OCI-LY7 (cell line): Measurements from ENCODE around the gene ZNF232. TPM values are rescaled to one million over a fixed set of nuclear protein-coding genes. Genes with fewer than 3 reads are reported as not detected.
A peak's percentile ranks its signal among the peaks of the same experiment; 100 is the strongest.
"Not testable (repeated sequence)": the region's sequence is repeated elsewhere in the genome, so short reads cannot be mapped to it uniquely, and the experiment has no call there.

ENCODE experiments used
- BruUV-seq: library from RNA; stranded (reverse); fragments of 400-500 nt; replicated peaks from 2 replicates; lab custom pipeline; 2021; lab: Mats Ljungman, UMichigan
- CTCF ChIA-PET: fragments of 300-600 bp; sonication (Branson Sonifier 250); formaldehyde crosslinking; loops from one replicate; lab custom pipeline; 2022; ENCODE audit warnings: antibody characterized with exemption; ENCODE audit not compliant: unreplicated experiment; lab: Charles Lee
- POLR2A ChIA-PET: fragments of 300-600 bp; sonication (Branson Sonifier 250); formaldehyde crosslinking; loops from one replicate; lab custom pipeline; 2022; ENCODE audit warnings: antibody characterized with exemption; lab: Charles Lee
- DNase-seq: peaks from one replicate; pipeline ENCODE4 v3.0.0-alpha.2; 2015; ENCODE audit warnings: low spot score
- H2AFZ ChIP-seq: fragments of 200-600 bp; sonication (generic), shearing (Covaris generic); 2 replicates; pipeline ENCODE4 v1.6.1; 2014; ENCODE audit warnings: mild to moderate bottlenecking, antibody characterized with exemption, low read length, moderate library complexity
- H3K27ac ChIP-seq: fragments of 200-600 bp; sonication (generic); 2 replicates; pipeline ENCODE4 v1.5.1; 2014; ENCODE audit warnings: mixed run types, low read depth, mild to moderate bottlenecking, moderate library complexity, low read length, inconsistent platforms; ENCODE audit not compliant: poor library complexity, severe bottlenecking
- H3K36me3 ChIP-seq: fragments of 200-600 bp; sonication (generic); 2 replicates; pipeline ENCODE4 v1.6.1; 2014; ENCODE audit warnings: mild to moderate bottlenecking, antibody characterized with exemption, low read length, moderate library complexity, mixed read lengths; ENCODE audit not compliant: insufficient read depth
- H3K4me1 ChIP-seq: fragments of 200-600 bp; sonication (generic); 2 replicates; pipeline ENCODE4 v1.5.1; 2014; ENCODE audit warnings: mild to moderate bottlenecking, low read length; ENCODE audit not compliant: insufficient read depth, poor library complexity, severe bottlenecking
- H3K4me2 ChIP-seq: fragments of 200-600 bp; sonication (generic); 2 replicates; pipeline ENCODE4 v1.6.1; 2014; ENCODE audit warnings: mild to moderate bottlenecking, low read length
- H3K4me3 ChIP-seq: fragments of 200-600 bp; sonication (generic); 2 replicates; pipeline ENCODE4 v1.5.1; 2014; ENCODE audit warnings: mild to moderate bottlenecking, low read depth, low read length; ENCODE audit not compliant: poor library complexity, severe bottlenecking
- H3K79me2 ChIP-seq: fragments of 200-600 bp; sonication (generic); 2 replicates; pipeline ENCODE4 v1.6.1; 2016; ENCODE audit warnings: low read depth, mild to moderate bottlenecking, low read length, moderate library complexity, mixed read lengths; ENCODE audit not compliant: insufficient read depth
- H3K9me2 ChIP-seq: fragments of 200-600 bp; sonication (generic); 2 replicates; pipeline ENCODE4 v1.6.1; 2016; ENCODE audit warnings: mild to moderate bottlenecking, low read length, mixed read lengths; ENCODE audit not compliant: insufficient read depth
- H3K9me3 ChIP-seq: fragments of 200-600 bp; sonication (generic); 2 replicates; pipeline ENCODE4 v1.6.1; 2014; ENCODE audit warnings: mild to moderate bottlenecking, mixed run types, low read length, mixed read lengths
- H4K20me1 ChIP-seq: fragments of 200-600 bp; sonication (generic); 2 replicates; pipeline ENCODE4 v1.6.1; 2014; ENCODE audit warnings: mild to moderate bottlenecking, antibody characterized with exemption, low read length, moderate library complexity, mixed read lengths; ENCODE audit not compliant: insufficient read depth
- EZH2phosphoT487 ChIP-seq: fragments of 200-600 bp; sonication (generic); IDR thresholded peaks from 2 replicates; pipeline ENCODE4 v1.6.1; 2018; ENCODE audit warnings: low read depth, borderline replicate concordance, mild to moderate bottlenecking, mixed run types, antibody characterized with exemption, low read length, moderate library complexity, mixed read lengths
- intact Hi-C: fragments of 100-400 bp; cut with micrococcal nuclease; formaldehyde crosslinking; loops from one replicate; pipeline ENCODE4 v1.10.0; 2022; ENCODE audit not compliant: unreplicated experiment
- total RNA-seq, 2 experiments: library from RNA; depleted of rRNA in 1 of 2; stranded (reverse); fragments of >200 nt in 1 of 2; shearing (Covaris generic) in 1 of 2; gene quantifications; 2 replicates each; pipeline ENCODE4 v1.2.3, GENCODE V29; 2014 to 2022
- TF ChIP-seq, protein P1 (sequence below): fragments of 200-600 bp; sonication (generic); conservative IDR thresholded peaks from 2 replicates; pipeline ENCODE4 v1.5.1; 2014; ENCODE audit warnings: mild to moderate bottlenecking, antibody characterized with exemption, low read length, moderate library complexity, mixed read lengths

ZNF232 gene
- total RNA-seq, 2 experiments from 2014 or later = 21.3 to 28.3 TPM

DNA sequence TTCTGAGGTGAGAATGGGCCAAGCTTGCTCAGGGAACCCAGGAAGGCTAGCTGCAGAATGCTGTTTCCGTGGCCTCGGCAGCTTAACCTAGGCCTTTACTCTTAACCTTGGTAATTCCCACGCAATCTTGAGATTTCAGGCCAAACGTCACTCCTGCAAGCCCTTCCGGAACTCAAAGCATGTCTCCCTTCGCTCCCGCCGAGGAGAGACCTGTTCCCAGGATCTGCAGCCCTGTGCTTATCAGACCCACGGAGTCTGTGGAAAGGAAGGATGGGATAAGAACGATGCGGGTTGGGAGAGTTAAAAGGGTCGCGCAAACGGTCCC, 33.9 kb downstream of the ZNF232 start:
- TF ChIP-seq, protein P1, sequence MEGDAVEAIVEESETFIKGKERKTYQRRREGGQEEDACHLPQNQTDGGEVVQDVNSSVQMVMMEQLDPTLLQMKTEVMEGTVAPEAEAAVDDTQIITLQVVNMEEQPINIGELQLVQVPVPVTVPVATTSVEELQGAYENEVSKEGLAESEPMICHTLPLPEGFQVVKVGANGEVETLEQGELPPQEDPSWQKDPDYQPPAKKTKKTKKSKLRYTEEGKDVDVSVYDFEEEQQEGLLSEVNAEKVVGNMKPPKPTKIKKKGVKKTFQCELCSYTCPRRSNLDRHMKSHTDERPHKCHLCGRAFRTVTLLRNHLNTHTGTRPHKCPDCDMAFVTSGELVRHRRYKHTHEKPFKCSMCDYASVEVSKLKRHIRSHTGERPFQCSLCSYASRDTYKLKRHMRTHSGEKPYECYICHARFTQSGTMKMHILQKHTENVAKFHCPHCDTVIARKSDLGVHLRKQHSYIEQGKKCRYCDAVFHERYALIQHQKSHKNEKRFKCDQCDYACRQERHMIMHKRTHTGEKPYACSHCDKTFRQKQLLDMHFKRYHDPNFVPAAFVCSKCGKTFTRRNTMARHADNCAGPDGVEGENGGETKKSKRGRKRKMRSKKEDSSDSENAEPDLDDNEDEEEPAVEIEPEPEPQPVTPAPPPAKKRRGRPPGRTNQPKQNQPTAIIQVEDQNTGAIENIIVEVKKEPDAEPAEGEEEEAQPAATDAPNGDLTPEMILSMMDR = no peak
- no peak for TF ChIP-seq EZH2phosphoT487
- H4K20me1 ChIP-seq = no peaks in the 10 kb centered on the region

DNA sequence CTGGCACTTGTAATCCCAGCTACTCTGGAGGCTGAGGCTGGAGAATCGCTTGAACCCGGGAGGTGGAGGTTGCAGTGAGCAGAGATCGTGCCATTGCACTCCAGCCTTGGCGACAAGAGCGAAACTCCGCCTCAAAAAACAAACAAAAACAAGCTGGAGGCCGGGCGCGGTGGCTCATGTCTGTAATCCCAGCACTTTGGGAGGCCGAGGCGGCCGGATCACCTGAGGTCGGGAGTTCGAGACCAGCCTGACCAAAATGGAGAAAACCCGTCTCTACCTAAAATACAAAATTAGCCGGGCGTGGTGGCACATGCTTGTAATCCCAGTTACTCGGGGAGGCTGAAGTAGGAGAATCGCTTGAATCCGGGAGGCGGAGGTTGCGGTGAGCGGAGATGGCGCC, 34.4 kb downstream of the ZNF232 start:
- DNase-seq, H3K9me2 ChIP-seq, H3K4me3 ChIP-seq, H4K20me1 ChIP-seq, H3K27ac ChIP-seq, H3K9me3 ChIP-seq, CTCF ChIA-PET, H3K4me2 ChIP-seq, intact Hi-C loops, H3K79me2 ChIP-seq, BruUV-seq, H3K36me3 ChIP-seq, H2AFZ ChIP-seq: not testable (repeated sequence)
- POLR2A ChIA-PET = interaction anchor here (0.6 kb wide), 1 partner anchor 41 kb away, joined by 5 read pairs; no protein-coding TSS in a partner anchor
- peaks cover 17% of the 10 kb centered on the region for H3K4me1 ChIP-seq

More for the DNA sequence above, 33.9 kb downstream of the ZNF232 start:
- Histone ChIP-seq H3K36me3 (no peaks in the 10 kb centered on the region), H3K79me2 (no peaks in the 10 kb centered on the region), H3K27ac (no peak overlapping the region), H3K9me3 (no peaks in the 10 kb centered on the region), H3K4me1 (peaks cover 17% of the 10 kb centered on the region), H3K4me2 (peak overlapping the region; percentile 55; the same call in 1 of the 2 replicates), H3K9me2 (no peaks in the 10 kb centered on the region), H2AFZ (peak overlapping the region; percentile 82; the same call in 1 of the 2 replicates), H3K4me3 (no peak overlapping the region)
- CTCF ChIA-PET = no interaction called here
- no peak for DNase-seq
- BruUV-seq = no TSS peak
- intact Hi-C loops = no loop called here
- POLR2A ChIA-PET = interaction anchor here (0.6 kb wide), 1 partner anchor 42 kb away, joined by 5 read pairs; no protein-coding TSS in a partner anchor

GRCh38 chr17:5075472-5075871, 36.2 kb downstream of the ZNF232 start:
- intact Hi-C loops = not testable (repeated sequence)

GRCh38 chr17:5069724-5070123, 42.0 kb downstream of the ZNF232 start:
- Histone ChIP-seq H3K9me2 (no peaks in the 10 kb centered on the region), H4K20me1 (no peaks in the 10 kb centered on the region), H2AFZ (no peak overlapping the region), H3K36me3 (no peaks in the 10 kb centered on the region), H3K79me2 (no peaks in the 10 kb centered on the region), H3K27ac (no peak overlapping the region), H3K4me3 (no peak overlapping the region), H3K4me1 (no peaks in the 10 kb centered on the region), H3K4me2 (no peak overlapping the region), H3K9me3 (no peaks in the 10 kb centered on the region)
- DNase-seq = no peak
- intact Hi-C loops = no loop called here
- CTCF ChIA-PET = no interaction called here
- POLR2A ChIA-PET = no interaction called here
- no TSS peak for BruUV-seq
- TF ChIP-seq, protein P1 = no peak
- no peak for TF ChIP-seq EZH2phosphoT487

More at GRCh38 chr17:5075472-5075871, 36.2 kb downstream of the ZNF232 start:
- POLR2A ChIA-PET, CTCF ChIA-PET, H3K4me3 ChIP-seq, H2AFZ ChIP-seq, BruUV-seq, DNase-seq, H3K36me3 ChIP-seq, H4K20me1 ChIP-seq, H3K4me2 ChIP-seq, H3K9me3 ChIP-seq, H3K27ac ChIP-seq, H3K79me2 ChIP-seq, H3K9me2 ChIP-seq: not testable (repeated sequence)
- H3K4me1 ChIP-seq = peaks cover 17% of the 10 kb centered on the region
